Liver (tissue), 9 donors: Measurements from ENCODE around the gene IFT52. TPM values are rescaled to one million over a fixed set of nuclear protein-coding genes. Genes with fewer than 3 reads are reported as not detected.

Source experiments
- DNase-seq: peaks from one replicate; pipeline ENCODE4 v3.0.0-alpha.2; 2017; ENCODE audit warnings: low spot score
- H3K27ac ChIP-seq, 2 donors: one replicate each; pipeline ENCODE4 v1.7.0; 2013; ENCODE audit warnings: inconsistent platforms in 2 of 2, low read length in 2 of 2, control low read depth in 1 of 2, low read depth in 1 of 2, mild to moderate bottlenecking in 1 of 2
- H3K27me3 ChIP-seq, 4 donors: one replicate each; pipeline versions ENCODE4 v1.6.1 to v1.7.0; 2013; ENCODE audit warnings: low read length in 3 of 4, inconsistent platforms in 1 of 4, mild to moderate bottlenecking in 1 of 4, moderate library complexity in 1 of 4; ENCODE audit not compliant: control insufficient read depth in 4 of 4, insufficient read depth in 4 of 4
- H3K36me3 ChIP-seq, 4 donors: one replicate each; pipeline versions ENCODE4 v1.6.1 to v1.7.0; 2013; ENCODE audit warnings: low read length in 3 of 4, mild to moderate bottlenecking in 3 of 4, low read depth in 1 of 4, moderate library complexity in 1 of 4; ENCODE audit not compliant: control insufficient read depth in 4 of 4, insufficient read depth in 3 of 4
- H3K4me1 ChIP-seq, 4 donors: one replicate each; pipeline versions ENCODE4 v1.6.1 to v1.7.0; 2013; ENCODE audit warnings: low read length in 3 of 4, mild to moderate bottlenecking in 3 of 4, moderate library complexity in 1 of 4; ENCODE audit not compliant: control insufficient read depth in 4 of 4, insufficient read depth in 4 of 4
- H3K4me3 ChIP-seq, 3 donors: one replicate each; pipeline versions ENCODE4 v1.6.1 to v1.7.0; 2013; ENCODE audit warnings: low read length in 3 of 3, control low read depth in 1 of 3, low read depth in 1 of 3, mild to moderate bottlenecking in 1 of 3
- H3K9ac ChIP-seq, 2 donors: one replicate each; pipeline ENCODE4 v1.7.0; 2013; ENCODE audit warnings: low read length in 2 of 2, mild to moderate bottlenecking in 2 of 2, moderate library complexity in 2 of 2, control low read depth in 1 of 2, low read depth in 1 of 2
- H3K9me3 ChIP-seq, 4 donors: one replicate each; pipeline versions ENCODE4 v1.6.1 to v1.7.0; 2013; ENCODE audit warnings: low read length in 3 of 4; ENCODE audit not compliant: control insufficient read depth in 4 of 4
- FOXA1 ChIP-seq: IDR thresholded peaks from 2 replicates; pipeline ENCODE4 v1.6.1; 2016; ENCODE audit warnings: antibody characterized with exemption
- GABPA ChIP-seq, 2 donors: IDR thresholded peaks in 1 of 2; conservative IDR thresholded peaks in 1 of 2; 2 replicates each; pipeline ENCODE4 v1.6.1; 2016; ENCODE audit warnings: antibody characterized with exemption in 2 of 2, mild to moderate bottlenecking in 1 of 2, moderate library complexity in 1 of 2
- HNF4G ChIP-seq: IDR thresholded peaks from 2 replicates; pipeline ENCODE4 v1.6.1; 2016; ENCODE audit warnings: antibody characterized with exemption
- JUND ChIP-seq, 2 donors: IDR thresholded peaks; 2 replicates each; pipeline ENCODE4 v1.6.1; 2016; ENCODE audit warnings: antibody characterized with exemption in 2 of 2
- NR2F2 ChIP-seq: IDR thresholded peaks from 2 replicates; pipeline ENCODE4 v1.6.1; 2016; ENCODE audit warnings: antibody characterized with exemption
- RAD21 ChIP-seq, 2 donors: IDR thresholded peaks; 2 replicates each; pipeline ENCODE4 v1.6.1; 2016; ENCODE audit warnings: antibody characterized with exemption in 2 of 2, mild to moderate bottlenecking in 2 of 2
- RXRA ChIP-seq, 2 donors: IDR thresholded peaks; 2 replicates each; pipeline ENCODE4 v1.6.1; 2017 to 2018; ENCODE audit warnings: antibody characterized with exemption in 2 of 2, mild to moderate bottlenecking in 1 of 2
- SP1 ChIP-seq: IDR thresholded peaks from 2 replicates; pipeline ENCODE4 v1.6.1; 2018; ENCODE audit warnings: antibody characterized with exemption, mild to moderate bottlenecking
- TAF1 ChIP-seq: conservative IDR thresholded peaks from 2 replicates; pipeline ENCODE4 v1.6.1; 2016; ENCODE audit warnings: antibody characterized with exemption, mild to moderate bottlenecking
- YY1 ChIP-seq: IDR thresholded peaks from 2 replicates; pipeline ENCODE4 v1.6.1; 2016; ENCODE audit warnings: antibody characterized with exemption, mild to moderate bottlenecking
- WGBS: extraction: QIAGEN DNeasy Blood & Tissue Kit; methylation state at CpG from one replicate; pipeline ENCODE4 v1.1.7; 2013; 5-methylcytosine and 5-hydroxymethylcytosine counted together
- polyA plus RNA-seq, 2 donors: library from polyadenylated mRNA; stranded (reverse) in 1 of 2; unstranded in 1 of 2; fragments of 200-250 nt in 1 of 2; fragments of >200 nt in 1 of 2; fragmentation: Nextera tagmentation in 1 of 2; extraction: Ambion mirVana in 1 of 2; gene quantifications; one replicate each; pipeline versions ENCODE4 v1.2.1 to v1.2.3, GENCODE V29; 2013 to 2015
- total RNA-seq, 2 donors: library from RNA; depleted of rRNA; stranded (reverse); fragments of >200 nt; gene quantifications; one replicate each; pipeline ENCODE4 v1.2.3, GENCODE V29; 2014
- TF ChIP-seq, protein P1 (sequence below): IDR thresholded peaks from 2 replicates; pipeline ENCODE4 v1.6.1; 2016; ENCODE audit warnings: antibody characterized with exemption
- donor health status: healthy.
- donor health status: healthy.
- donor health status: healthy.
- donor health status: healthy.
- donor health status: healthy.

Gene IFT52
- total and polyA plus RNA-seq, 4 donors, result 3.3 to 24.3 (median 4.8) TPM

GRCh38 chr20:43665466-43666176 is 74.9 kb downstream of the IFT52 start:
- H3K27me3 ChIP-seq, result no peaks in the 10 kb centered on the region
- 85% methylated on average over 6 of the region's 6 CpGs for WGBS

DNA sequence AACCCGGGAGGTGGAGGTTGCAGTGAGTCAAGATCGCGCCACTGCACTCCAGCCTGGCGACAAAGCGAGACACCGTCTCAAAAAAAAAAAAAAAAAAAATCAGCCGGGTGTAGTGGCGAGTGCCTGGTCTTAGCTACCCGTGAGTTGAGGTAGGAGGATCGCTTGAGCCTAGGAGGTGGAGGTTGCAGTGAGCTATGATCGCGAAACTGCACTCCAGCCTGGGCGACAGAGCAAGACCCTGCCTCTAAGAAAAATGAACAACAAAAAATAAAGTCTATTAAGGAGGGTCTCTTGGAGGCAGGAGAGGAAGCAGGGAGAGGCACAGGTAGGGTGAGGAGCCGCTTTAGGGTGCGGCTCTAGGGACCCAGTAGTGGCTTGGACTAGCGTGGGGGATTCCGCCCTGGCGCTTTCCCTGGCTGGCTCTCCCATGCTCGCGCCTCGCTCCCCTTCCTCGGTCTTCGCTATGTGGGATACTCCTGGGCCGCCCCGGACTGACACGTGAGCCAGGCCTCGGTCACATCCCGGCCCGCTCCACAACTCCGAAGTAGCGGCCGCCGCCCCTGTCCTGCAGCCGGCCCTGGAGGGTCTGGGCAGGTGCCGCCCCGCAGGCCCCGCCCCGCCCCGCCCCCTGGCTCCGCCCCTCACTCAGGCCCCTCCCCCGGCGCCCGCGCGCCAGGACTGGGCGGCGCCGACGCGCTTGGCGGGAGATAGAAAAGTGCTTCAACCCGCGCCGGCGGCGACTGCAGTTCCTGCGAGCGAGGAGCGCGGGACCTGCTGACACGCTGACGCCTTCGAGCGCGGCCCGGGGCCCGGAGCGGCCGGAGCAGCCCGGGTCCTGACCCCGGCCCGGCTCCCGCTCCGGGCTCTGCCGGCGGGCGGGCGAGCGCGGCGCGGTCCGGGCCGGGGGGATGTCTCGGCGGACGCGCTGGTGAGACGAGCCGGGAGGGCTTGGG is 75.9 kb downstream of the IFT52 start, which contains the start of gene MYBL2:
Gene MYBL2, plus strand, starts transcription at position 739 of the 953 bp plus-strand sequence. Its CDS starts 170 bp downstream, at position 909.
- no peak within 1 kb of the TSS for H3K27ac ChIP-seq
- peak within 1 kb of the TSS; percentile 32 to 56 (median 48) for H3K4me3 ChIP-seq
- H3K9ac ChIP-seq, result no peak within 1 kb of the TSS
- TF ChIP-seq RAD21 (IDR thresholded peaks at IDR 0.05) (no peak), JUND (IDR thresholded peaks at IDR 0.05) (no peak), NR2F2 (no peak)
- TF ChIP-seq, protein P1, sequence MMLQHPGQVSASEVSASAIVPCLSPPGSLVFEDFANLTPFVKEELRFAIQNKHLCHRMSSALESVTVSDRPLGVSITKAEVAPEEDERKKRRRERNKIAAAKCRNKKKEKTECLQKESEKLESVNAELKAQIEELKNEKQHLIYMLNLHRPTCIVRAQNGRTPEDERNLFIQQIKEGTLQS, result no peak
- no peaks in the 10 kb centered on the region for H3K9me3 ChIP-seq
- DNase-seq, result peak; percentile 88
- WGBS, result 14% methylated on average over 90 of the region's 90 CpGs
- no peaks in the 10 kb centered on the region for H3K27me3 ChIP-seq
- no peaks in the 10 kb centered on the region for H3K36me3 ChIP-seq
- H3K4me1 ChIP-seq, result peaks cover 0 to 11% (median 6%) of the 10 kb centered on the region in 4 donors

More at GRCh38 chr20:43665466-43666176, 74.9 kb downstream of the IFT52 start:
- H3K4me1 ChIP-seq, result peaks cover 0 to 11% (median 6%) of the 10 kb centered on the region in 4 donors
- H3K4me3 ChIP-seq, result no peak overlapping the region
- TF ChIP-seq SP1 (no peak), FOXA1 (no peak), TAF1 (no peak), GABPA (IDR thresholded peaks at IDR 0.05 in 1 of 2, conservative IDR thresholded peaks at IDR 0.05 in 1 of 2) (no peak), NR2F2 (no peak)
- no peaks in the 10 kb centered on the region for H3K36me3 ChIP-seq
- no peak overlapping the region for H3K9ac ChIP-seq
- no peaks in the 10 kb centered on the region for H3K9me3 ChIP-seq
- H3K27ac ChIP-seq, result no peak overlapping the region
- no peak for DNase-seq

GRCh38 chr20:43667341-43668132 is 76.8 kb downstream of the IFT52 start:
- WGBS, result 13% methylated on average over 34 of the region's 34 CpGs
- no peak overlapping the region for H3K9ac ChIP-seq
- TF ChIP-seq RXRA (IDR thresholded peaks at IDR 0.05), result no peak
- TF ChIP-seq YY1, result no peak
- no peak for TF ChIP-seq NR2F2
- no peak for TF ChIP-seq HNF4G
- TF ChIP-seq GABPA (IDR thresholded peaks at IDR 0.05 in 1 of 2, conservative IDR thresholded peaks at IDR 0.05 in 1 of 2), result no peak
- TF ChIP-seq RAD21 (IDR thresholded peaks at IDR 0.05), result no peak
- no peaks in the 10 kb centered on the region for H3K27me3 ChIP-seq
- no peak overlapping the region for H3K27ac ChIP-seq
- peak overlapping the region in 1 of 3 donors; percentile 56 for H3K4me3 ChIP-seq
- no peaks in the 10 kb centered on the region for H3K9me3 ChIP-seq
- no peaks in the 10 kb centered on the region for H3K36me3 ChIP-seq
- peak; percentile 56 for DNase-seq
- peaks cover 0 to 11% (median 6%) of the 10 kb centered on the region in 4 donors for H3K4me1 ChIP-seq
